IMR-90 (cell line): ENCODE measurements around the gene FKBP10. TPM values are rescaled to one million over a fixed set of nuclear protein-coding genes. Genes with fewer than 3 reads are reported as not detected.
A peak's percentile ranks its signal among the peaks of the same experiment; 100 is the strongest.

Source experiments
- ATAC-seq: fragments of 200-7000 bp; cut with Tn5 transposase; 2 replicates; pipeline ENCODE4 v1.9.1; 2020; ENCODE audit warnings: low read depth, mild to moderate bottlenecking, moderate library complexity
- BruUV-seq: library from RNA; stranded (reverse); fragments of 400-500 nt; replicated peaks from 2 replicates; lab custom pipeline; 2021; lab: Mats Ljungman, UMichigan
- CTCF ChIA-PET: fragments of 300-600 bp; formaldehyde crosslinking; extraction: SDS; loops from one replicate; lab custom pipeline; 2021; ENCODE audit warnings: antibody characterized with exemption; lab: Yijun Ruan, JAX
- POLR2A ChIA-PET: fragments of 300-600 bp; sonication (Branson Sonifier 250); formaldehyde crosslinking; loops from one replicate; lab custom pipeline; 2022; ENCODE audit warnings: antibody characterized with exemption; ENCODE audit not compliant: unreplicated experiment; lab: Charles Lee
- DNase-seq: peaks from one replicate; pipeline ENCODE4 v3.0.0; 2013
- H2AFZ ChIP-seq: replicated peaks from 2 replicates; pipeline ENCODE3; 2013; ENCODE audit warnings: low read length, mild to moderate bottlenecking; ENCODE audit not compliant: poor library complexity
- H2AK5ac ChIP-seq: 2 replicates; pipeline ENCODE4 v1.6.1; 2013; ENCODE audit warnings: low read depth, low read length, inconsistent platforms
- H2AK9ac ChIP-seq: replicated peaks from 2 replicates; pipeline ENCODE3; 2013; ENCODE audit warnings: mild to moderate bottlenecking, low read depth, low read length, moderate library complexity; ENCODE audit not compliant: poor library complexity
- H2BK120ac ChIP-seq: 2 replicates; pipeline ENCODE4 v1.6.1; 2013; ENCODE audit warnings: low read depth, low read length, inconsistent platforms
- H2BK15ac ChIP-seq: 3 replicates; pipeline ENCODE4 v1.6.1; 2013; ENCODE audit warnings: low read depth, low read length, inconsistent platforms
- H2BK20ac ChIP-seq: 2 replicates; pipeline ENCODE4 v1.6.1; 2013; ENCODE audit warnings: low read depth, mild to moderate bottlenecking, inconsistent platforms, low read length, moderate library complexity
- H2BK5ac ChIP-seq: 2 replicates; pipeline ENCODE4 v1.6.1; 2013; ENCODE audit warnings: mild to moderate bottlenecking, low read depth, low read length, inconsistent platforms; ENCODE audit not compliant: poor library complexity, severe bottlenecking
- H3K14ac ChIP-seq: replicated peaks from 2 replicates; pipeline ENCODE4 v1.6.1; 2013; ENCODE audit warnings: low read depth, low read length, inconsistent platforms
- H3K18ac ChIP-seq: 2 replicates; pipeline ENCODE4 v1.6.1; 2013; ENCODE audit warnings: low read depth, low read length, control low read depth
- H3K23ac ChIP-seq: 2 replicates; pipeline ENCODE4 v1.6.1; 2013; ENCODE audit warnings: low read depth, low read length, inconsistent platforms
- H3K27ac ChIP-seq: 2 replicates; pipeline ENCODE4 v1.5.1; 2013; ENCODE audit warnings: mild to moderate bottlenecking, control low read depth, low read length; ENCODE audit not compliant: insufficient read depth
- H3K27me3 ChIP-seq: 2 replicates; pipeline ENCODE4 v1.6.1; 2013; ENCODE audit warnings: low read length; ENCODE audit not compliant: control insufficient read depth, insufficient read depth
- H3K36me3 ChIP-seq: 2 replicates; pipeline ENCODE4 v1.6.1; 2013; ENCODE audit warnings: low read length, mixed read lengths; ENCODE audit not compliant: control insufficient read depth, insufficient read depth
- H3K4ac ChIP-seq: 2 replicates; pipeline ENCODE4 v1.6.1; 2013; ENCODE audit warnings: low read depth, low read length, inconsistent platforms
- H3K4me1 ChIP-seq: 2 replicates; pipeline ENCODE4 v1.6.1; 2013; ENCODE audit warnings: low read length, mixed read lengths; ENCODE audit not compliant: control insufficient read depth, insufficient read depth
- H3K4me2 ChIP-seq: 2 replicates; pipeline ENCODE4 v1.6.1; 2013; ENCODE audit warnings: low read depth, mild to moderate bottlenecking, control low read depth, low read length, moderate library complexity
- H3K4me3 ChIP-seq: 2 replicates; pipeline ENCODE4 v1.5.1; 2013; ENCODE audit warnings: low read depth, mild to moderate bottlenecking, control low read depth, low read length, moderate library complexity; ENCODE audit not compliant: insufficient read depth
- H3K56ac ChIP-seq: 2 replicates; pipeline ENCODE4 v1.6.1; 2013; ENCODE audit warnings: low read length, inconsistent platforms; ENCODE audit not compliant: insufficient read depth; ENCODE audit errors: extremely low read depth
- H3K79me1 ChIP-seq, 2 experiments: 2 replicates each; pipeline ENCODE4 v1.6.1; 2013; ENCODE audit warnings: low read length in 2 of 2, inconsistent platforms in 1 of 2, low read depth in 1 of 2
- H3K9ac ChIP-seq: 2 replicates; pipeline ENCODE4 v1.6.1; 2013; ENCODE audit warnings: low read depth, low read length, control low read depth
- H3K9me1 ChIP-seq: 2 replicates; pipeline ENCODE4 v1.6.1; 2013; ENCODE audit warnings: low read length, inconsistent platforms; ENCODE audit not compliant: insufficient read depth
- H3K9me3 ChIP-seq: 2 replicates; pipeline ENCODE4 v1.6.1; 2013; ENCODE audit warnings: low read length; ENCODE audit not compliant: control insufficient read depth, insufficient read depth
- H4K20me1 ChIP-seq: 2 replicates; pipeline ENCODE4 v1.6.1; 2013; ENCODE audit warnings: low read length, inconsistent platforms; ENCODE audit not compliant: insufficient read depth
- H4K5ac ChIP-seq: 2 replicates; pipeline ENCODE4 v1.6.1; 2013; ENCODE audit warnings: mild to moderate bottlenecking, low read depth, low read length, control low read depth
- H4K8ac ChIP-seq, 2 experiments: 2 replicates each; pipeline ENCODE4 v1.6.1; 2013; ENCODE audit warnings: low read depth in 2 of 2, low read length in 2 of 2, control low read depth in 1 of 2, inconsistent platforms in 1 of 2
- H4K91ac ChIP-seq: 2 replicates; pipeline ENCODE4 v1.6.1; 2013; ENCODE audit warnings: low read depth, low read length, inconsistent platforms; ENCODE audit not compliant: insufficient read depth
- BHLHE40 ChIP-seq: fragments of 150-350 bp; IDR thresholded peaks from 2 replicates; pipeline ENCODE4 v1.6.1; 2016; ENCODE audit warnings: mild to moderate bottlenecking, low read depth, low read length
- CEBPB ChIP-seq: IDR thresholded peaks from 2 replicates; pipeline ENCODE4 v1.6.1; 2012; ENCODE audit warnings: low read depth, low read length, improper control_type of control experiment
- CHD1 ChIP-seq: IDR thresholded peaks from 2 replicates; pipeline ENCODE4 v1.6.1; 2012; ENCODE audit warnings: low read depth, low read length, improper control_type of control experiment
- CTCF ChIP-seq: conservative IDR thresholded peaks from 2 replicates; pipeline ENCODE4 v1.5.1; 2012; ENCODE audit warnings: mild to moderate bottlenecking, low read depth, low read length, improper control_type of control experiment
- FOS ChIP-seq: fragments of 150-350 bp; IDR thresholded peaks from 2 replicates; pipeline ENCODE4 v1.6.1; 2016; ENCODE audit warnings: low read depth, low read length
- MAFK ChIP-seq: IDR thresholded peaks from 2 replicates; pipeline ENCODE4 v1.6.1; 2012; ENCODE audit warnings: low read depth, low read length, improper control_type of control experiment
- MAZ ChIP-seq: IDR thresholded peaks from 2 replicates; pipeline ENCODE4 v1.6.1; 2012; ENCODE audit warnings: low read depth, mild to moderate bottlenecking, low read length, improper control_type of control experiment, moderate library complexity, borderline replicate concordance
- MXI1 ChIP-seq: IDR thresholded peaks from 2 replicates; pipeline ENCODE4 v1.6.1; 2012; ENCODE audit warnings: low read depth, mild to moderate bottlenecking, low read length, moderate library complexity, borderline replicate concordance
- NFE2L2 ChIP-seq: fragments of 150-350 bp; IDR thresholded peaks from 2 replicates; pipeline ENCODE4 v1.6.1; 2016; ENCODE audit warnings: low read depth, mild to moderate bottlenecking, low read length
- POLR2A ChIP-seq: IDR thresholded peaks from 2 replicates; pipeline ENCODE4 v1.6.1; 2012; ENCODE audit warnings: mild to moderate bottlenecking, low read depth, low read length
- RAD21 ChIP-seq: IDR thresholded peaks from 2 replicates; pipeline ENCODE4 v1.6.1; 2012; ENCODE audit warnings: low read length, improper control_type of control experiment
- RCOR1 ChIP-seq: IDR thresholded peaks from 2 replicates; pipeline ENCODE4 v1.6.1; 2012; ENCODE audit warnings: mild to moderate bottlenecking, low read length, improper control_type of control experiment; ENCODE audit not compliant: insufficient replicate concordance
- RFX5 ChIP-seq: IDR thresholded peaks from 2 replicates; pipeline ENCODE4 v1.8.0; 2012; ENCODE audit warnings: low read depth, mild to moderate bottlenecking, low read length, moderate library complexity
- SMC3 ChIP-seq: fragments of 150-350 bp; IDR thresholded peaks from 2 replicates; pipeline ENCODE4 v1.6.1; 2016; ENCODE audit warnings: low read depth, mild to moderate bottlenecking, antibody characterized with exemption, low read length, moderate library complexity
- WGBS, 2 experiments: methylation state at CpG; one replicate each; pipeline versions ENCODE4 v1.1.5 to v1.1.7; 2013; ENCODE audit warnings: missing lambda C conversion rate in 2 of 2; ENCODE audit not compliant: insufficient read length in 1 of 2; ENCODE audit errors: extremely low coverage in 2 of 2; 5-methylcytosine and 5-hydroxymethylcytosine counted together
- dilution Hi-C: fragments of 300-500 bp; cut with HindIII; formaldehyde crosslinking; loops from one replicate; pipeline ENCODE4 v1.14.3; 2018; ENCODE audit warnings: low sequenced_read_pairs; ENCODE audit not compliant: unreplicated experiment
- in situ Hi-C: fragments of 300-500 bp; cut with MboI; formaldehyde crosslinking; loops from 3 replicates; pipeline ENCODE4 v1.14.3; 2019; ENCODE audit warnings: low sequenced_read_pairs, inconsistent platforms, mixed read lengths
- intact Hi-C: fragments of 100-400 bp; cut with micrococcal nuclease; formaldehyde crosslinking; loops from 2 replicates; pipeline ENCODE4 v1.10.0; 2022
- polyA plus RNA-seq, 3 experiments: library from polyadenylated mRNA; depleted of rRNA; stranded (reverse); fragments of >200 nt; gene quantifications; 2 replicates each; pipeline ENCODE4 v1.2.3, GENCODE V29; 2012; ENCODE audit warnings: low replicate concordance in 1 of 3
- total RNA-seq: library from RNA; depleted of rRNA; stranded (reverse); fragments of >200 nt; gene quantifications from 2 replicates; pipeline ENCODE4 v1.2.3, GENCODE V29; 2012
- TF ChIP-seq, protein P1 (sequence below): fragments of 150-350 bp; IDR thresholded peaks from 2 replicates; pipeline ENCODE4 v1.6.1; 2016; ENCODE audit warnings: low read depth, mild to moderate bottlenecking, low read length, moderate library complexity, borderline replicate concordance
- TF ChIP-seq, protein P2 (sequence below): fragments of 150-350 bp; IDR thresholded peaks from 2 replicates; pipeline ENCODE4 v1.6.1; 2017; ENCODE audit warnings: mild to moderate bottlenecking, antibody characterized with exemption, low read length, low read depth

The FKBP10 gene
- total and polyA plus RNA-seq, 2 of the 4 experiments (the other 2 are of a cell fraction) = 170 to 984 TPM

DNA sequence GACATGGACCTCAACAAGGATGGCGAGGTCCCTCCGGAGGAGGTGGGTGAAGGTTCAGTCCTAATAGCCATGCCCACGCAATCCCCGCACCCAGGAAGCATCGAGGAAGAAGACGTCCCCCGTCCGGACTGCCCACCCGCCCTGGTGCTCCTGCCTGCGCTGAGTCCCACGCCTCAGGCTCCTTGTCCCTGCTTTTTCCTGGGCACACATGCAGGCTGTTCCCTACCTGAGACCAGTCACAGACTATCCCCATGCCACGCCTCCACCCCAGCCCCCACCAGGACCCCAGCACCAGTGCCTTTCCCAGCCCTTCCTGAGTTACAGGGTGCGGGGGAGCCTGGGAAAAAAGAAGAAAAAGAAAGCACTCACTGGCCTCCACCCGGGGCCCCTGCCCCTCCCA lies 9.0 kb downstream of the FKBP10 start:
- H3K23ac ChIP-seq = no peak overlapping the region
- no peak overlapping the region for H3K56ac ChIP-seq
- DNase-seq (no peak), ATAC-seq (no peak)
- H2BK120ac ChIP-seq = no peak overlapping the region
- H4K20me1 ChIP-seq = peaks cover 48% of the 10 kb centered on the region
- no peak overlapping the region for H2AFZ ChIP-seq
- peaks cover 3% of the 10 kb centered on the region; the same call in 1 of the 2 replicates for H3K4me1 ChIP-seq
- no peak overlapping the region for H4K8ac ChIP-seq
- POLR2A ChIA-PET = no interaction called here
- no peak overlapping the region for H2BK5ac ChIP-seq
- CTCF ChIA-PET = no interaction called here
- H2AK9ac ChIP-seq = peak overlapping the region; percentile 42
- H3K9ac ChIP-seq = no peak overlapping the region
- H3K4ac ChIP-seq = no peak overlapping the region
- H3K27me3 ChIP-seq = no peaks in the 10 kb centered on the region
- 100% methylated on average over 5 of the region's 14 CpGs; no CpG with 5 or more reads in 1 of the 2 experiments for WGBS, 2 experiments
- H3K4me2 ChIP-seq = no peak overlapping the region
- dilution Hi-C loops = no loop called here
- H2BK15ac ChIP-seq = no peak overlapping the region
- no peak overlapping the region for H3K14ac ChIP-seq
- no peak overlapping the region for H2BK20ac ChIP-seq
- H3K36me3 ChIP-seq = peaks cover 53% of the 10 kb centered on the region
- no peak overlapping the region for H4K5ac ChIP-seq
- intact Hi-C loops = no loop called here
- H4K91ac ChIP-seq = no peak overlapping the region
- H3K18ac ChIP-seq = no peak overlapping the region
- no TSS peak for BruUV-seq
- TF ChIP-seq MAZ (no peak), NFE2L2 (no peak), SMC3 (no peak), RAD21 (no peak), CTCF (no peak), RFX5 (no peak), BHLHE40 (no peak), CHD1 (no peak), MAFK (no peak), MXI1 (no peak), CEBPB (no peak), RCOR1 (no peak), POLR2A (no peak), FOS (no peak)
- TF ChIP-seq, protein P1, sequence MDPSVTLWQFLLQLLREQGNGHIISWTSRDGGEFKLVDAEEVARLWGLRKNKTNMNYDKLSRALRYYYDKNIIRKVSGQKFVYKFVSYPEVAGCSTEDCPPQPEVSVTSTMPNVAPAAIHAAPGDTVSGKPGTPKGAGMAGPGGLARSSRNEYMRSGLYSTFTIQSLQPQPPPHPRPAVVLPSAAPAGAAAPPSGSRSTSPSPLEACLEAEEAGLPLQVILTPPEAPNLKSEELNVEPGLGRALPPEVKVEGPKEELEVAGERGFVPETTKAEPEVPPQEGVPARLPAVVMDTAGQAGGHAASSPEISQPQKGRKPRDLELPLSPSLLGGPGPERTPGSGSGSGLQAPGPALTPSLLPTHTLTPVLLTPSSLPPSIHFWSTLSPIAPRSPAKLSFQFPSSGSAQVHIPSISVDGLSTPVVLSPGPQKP = no peak
- TF ChIP-seq, protein P2, sequence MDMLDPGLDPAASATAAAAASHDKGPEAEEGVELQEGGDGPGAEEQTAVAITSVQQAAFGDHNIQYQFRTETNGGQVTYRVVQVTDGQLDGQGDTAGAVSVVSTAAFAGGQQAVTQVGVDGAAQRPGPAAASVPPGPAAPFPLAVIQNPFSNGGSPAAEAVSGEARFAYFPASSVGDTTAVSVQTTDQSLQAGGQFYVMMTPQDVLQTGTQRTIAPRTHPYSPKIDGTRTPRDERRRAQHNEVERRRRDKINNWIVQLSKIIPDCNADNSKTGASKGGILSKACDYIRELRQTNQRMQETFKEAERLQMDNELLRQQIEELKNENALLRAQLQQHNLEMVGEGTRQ = no peak
- no peak overlapping the region for H2AK5ac ChIP-seq
- peaks cover 12 to 56% of the 10 kb centered on the region in 2 experiments for H3K79me1 ChIP-seq
- H3K4me3 ChIP-seq = no peak overlapping the region
- H3K27ac ChIP-seq = no peak overlapping the region
- peaks cover 9% of the 10 kb centered on the region for H3K9me1 ChIP-seq
- in situ Hi-C loops = no loop called here
- H3K9me3 ChIP-seq = no peaks in the 10 kb centered on the region
